HG03571 (cell line): ENCODE data around the gene CBY1.
"Not testable (repeated sequence)": the region's sequence is repeated elsewhere in the genome, so short reads cannot be mapped to it uniquely, and the experiment has no call there.

Experiments used
- ATAC-seq: cut with Tn5 transposase; IDR thresholded peaks from one replicate; pipeline ENCODE4 v1.9.1; 2021; ENCODE audit not compliant: unreplicated experiment

Gene CBY1

DNA sequence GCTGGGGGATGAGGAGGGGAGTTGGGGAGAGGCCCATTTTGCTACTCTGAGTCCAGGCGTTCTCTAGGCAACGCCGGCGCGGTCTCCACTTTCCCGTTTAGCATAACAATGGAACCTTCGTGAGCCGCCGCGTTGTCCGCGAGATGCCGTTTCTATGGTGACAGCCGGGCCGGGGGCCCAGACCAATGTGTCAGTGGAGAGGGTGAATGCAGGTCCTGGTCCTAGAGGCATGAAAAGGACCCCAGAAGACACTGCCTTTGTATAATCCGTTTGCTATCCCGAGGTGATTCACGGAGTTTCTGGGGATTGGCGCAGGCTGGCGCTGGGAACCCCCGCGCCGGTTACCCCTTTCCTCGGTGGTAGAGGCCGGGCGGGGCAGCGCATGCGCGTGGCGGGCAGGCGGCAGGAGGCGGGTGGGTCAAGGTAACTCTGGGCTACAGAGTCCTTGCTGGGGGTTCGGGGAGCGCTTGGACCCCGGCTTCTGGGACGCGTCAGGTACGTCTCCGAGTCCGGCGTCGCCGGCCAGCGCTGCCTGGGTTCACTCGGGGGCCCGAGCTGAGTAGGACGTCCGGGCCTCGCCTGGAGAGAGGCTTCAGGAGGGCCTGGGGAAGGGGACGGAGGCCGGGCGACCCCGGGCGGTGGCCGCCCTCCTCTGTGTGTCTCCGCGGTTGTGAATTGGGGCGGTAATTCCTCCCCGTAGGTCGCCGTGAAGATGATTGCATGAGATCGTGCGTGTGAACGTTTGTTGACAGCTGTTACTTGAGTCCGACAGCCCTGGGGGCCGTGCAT lies at the start of gene CBY1, which contains the start of gene FAM227A:
Gene CBY1 (plus strand): TSS at position 383 of the 789 bp plus-strand sequence. CDS start 11,417 bp downstream, outside the sequence.
Gene FAM227A (minus strand): TSS at position 137 of the 789 bp plus-strand sequence. CDS start 6,224 bp downstream, outside the sequence.
- ATAC-seq, result peak; percentile 73

DNA sequence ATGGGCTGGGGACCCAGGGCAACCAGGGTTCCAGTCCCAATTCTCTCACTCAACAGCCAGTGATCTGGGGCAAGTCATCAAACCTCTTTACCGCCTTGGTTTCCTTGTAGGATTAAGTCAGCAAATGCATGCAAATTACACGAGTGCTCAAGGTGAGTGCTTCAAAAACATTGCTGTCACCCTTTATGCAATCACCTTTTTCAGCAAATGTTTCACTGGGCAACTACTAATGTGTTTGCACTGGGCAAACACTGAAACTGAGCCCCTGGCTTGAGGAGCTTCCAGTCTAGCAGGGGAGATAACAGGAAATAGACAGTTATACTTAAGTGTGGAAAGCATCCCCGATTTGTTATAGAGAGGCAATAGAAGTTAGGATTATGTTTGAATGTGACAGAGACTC lies 48.8 kb upstream of the CBY1 start:
- ATAC-seq, result no peak

DNA sequence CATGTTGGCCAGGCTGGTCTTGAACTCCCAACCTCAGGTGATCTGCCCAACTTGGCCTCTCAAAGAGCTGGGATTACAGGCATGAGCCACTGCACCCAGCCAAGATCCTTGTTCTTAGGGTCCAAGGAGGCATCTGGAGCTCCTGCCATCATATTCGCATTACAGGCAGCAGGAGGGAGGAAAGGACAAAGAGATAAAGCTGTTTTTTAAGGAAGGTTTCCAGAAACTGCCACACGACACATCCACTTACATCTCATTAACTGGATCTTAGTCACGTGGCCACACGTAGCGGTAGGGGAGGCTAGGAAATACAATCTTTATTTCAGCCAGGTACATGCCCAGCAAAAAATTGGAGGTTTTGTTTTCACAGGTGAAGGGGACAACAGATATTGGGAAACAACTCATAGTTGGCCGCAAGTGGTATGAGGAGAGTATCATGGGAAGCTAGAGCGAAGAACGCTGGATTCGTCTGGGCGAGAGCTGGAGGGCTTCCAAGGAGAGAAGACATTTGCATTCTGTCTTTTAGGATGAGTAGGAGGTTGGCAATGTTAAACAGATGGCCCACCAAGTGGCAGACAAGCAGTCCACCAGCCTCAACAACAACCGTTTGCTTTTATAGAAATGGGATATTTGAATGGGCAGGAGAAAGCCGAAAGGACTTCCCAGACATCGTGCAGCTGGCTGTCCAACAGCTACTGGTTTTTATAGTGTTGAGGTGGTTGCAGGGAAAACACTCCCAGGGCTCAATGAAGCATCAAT lies 47.3 kb upstream of the CBY1 start:
- no peak for ATAC-seq

DNA sequence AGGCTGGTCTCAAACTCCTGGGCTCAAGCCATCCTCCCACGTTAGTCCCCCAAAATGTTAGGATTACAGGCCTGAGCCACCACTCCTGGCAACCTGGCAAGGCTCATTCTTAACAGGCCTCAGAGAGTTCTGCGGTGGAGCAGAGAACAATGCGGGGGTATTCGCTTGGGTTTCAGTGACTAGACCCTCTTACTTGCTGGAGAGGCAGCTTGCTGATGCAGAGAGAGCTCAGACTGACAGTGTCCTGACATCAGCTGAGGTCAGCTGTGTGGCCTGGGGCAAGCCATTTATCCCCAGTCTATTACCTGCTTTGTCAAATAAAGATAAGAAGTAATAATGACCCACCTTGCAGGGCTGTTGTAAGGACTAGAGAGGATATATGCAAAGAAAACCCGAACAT lies 46.2 kb upstream of the CBY1 start:
- no peak for ATAC-seq

DNA sequence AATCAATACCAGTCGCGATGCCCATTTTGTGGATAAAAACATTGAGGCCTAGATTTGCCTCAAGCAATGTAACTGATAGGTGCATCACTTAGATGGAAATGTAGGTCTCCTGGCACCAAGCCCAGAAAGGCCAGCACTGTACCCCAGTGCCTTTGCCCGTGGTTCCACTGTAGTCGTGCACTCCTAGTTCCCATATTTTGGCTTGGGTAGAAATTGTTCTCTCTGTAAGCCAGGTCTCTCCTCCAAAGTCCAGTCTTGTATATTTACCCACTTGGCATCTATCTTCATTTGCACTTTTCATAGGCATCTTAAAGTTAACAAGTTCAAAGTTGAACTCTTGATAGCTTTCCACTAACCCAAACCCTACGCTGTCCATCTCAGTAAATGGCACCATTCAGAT lies 44.9 kb upstream of the CBY1 start:
- no peak for ATAC-seq

DNA sequence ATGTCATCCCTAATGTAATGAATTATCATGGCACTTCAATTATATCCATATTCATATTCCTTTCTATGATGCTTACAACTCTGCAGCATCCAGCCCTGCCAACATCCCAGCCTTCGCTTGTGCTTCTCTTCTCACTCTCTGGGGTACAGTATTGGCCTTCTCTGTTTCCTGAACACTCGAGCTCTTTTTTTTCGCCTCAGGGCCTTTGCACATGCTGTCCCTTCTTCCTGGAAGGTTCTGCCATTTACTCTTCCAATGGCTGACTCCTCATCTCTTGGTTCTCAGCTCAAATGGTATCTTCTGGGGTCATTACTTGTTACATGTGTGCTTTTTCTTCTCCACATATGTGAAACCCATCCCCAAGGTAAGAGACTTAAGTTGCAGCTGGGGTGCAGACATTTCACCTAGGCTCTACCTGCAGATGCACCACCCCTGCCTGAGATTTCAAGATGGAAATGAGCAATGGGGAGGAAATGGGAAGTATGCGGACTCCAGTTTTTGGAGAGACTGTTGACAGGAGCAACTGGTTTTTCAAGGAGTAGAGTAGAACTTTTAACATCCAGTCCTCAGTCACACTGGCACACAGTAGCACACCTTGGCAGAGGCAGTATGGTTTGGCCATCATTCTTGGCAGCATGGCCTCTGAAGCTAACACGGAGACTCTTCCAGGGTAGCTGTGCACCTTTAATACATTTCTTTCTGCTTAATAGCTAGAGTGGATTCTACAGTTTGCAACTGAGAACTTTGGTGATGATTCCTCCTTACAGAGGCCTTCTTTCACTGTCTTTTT lies 44.0 kb upstream of the CBY1 start:
- ATAC-seq, result no peak

DNA sequence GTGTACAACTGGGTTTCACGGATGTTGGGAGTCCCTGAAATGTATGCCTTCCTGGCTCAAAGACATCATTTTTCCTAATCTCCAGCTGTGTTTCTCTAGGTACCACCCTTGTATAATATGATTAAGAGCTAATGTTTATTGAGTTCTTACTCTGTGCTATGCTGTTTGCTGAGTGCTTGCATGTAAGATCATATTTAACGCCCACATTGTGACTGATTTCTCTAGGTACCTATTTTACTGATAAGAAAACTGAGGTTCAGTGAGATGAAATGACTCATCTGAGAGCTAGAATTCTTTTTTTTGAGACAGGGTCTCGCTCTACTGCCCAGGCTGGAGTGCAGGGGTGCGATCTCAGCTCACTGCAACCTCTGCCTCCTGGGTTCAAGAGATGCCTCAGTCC lies 42.9 kb upstream of the CBY1 start:
- no peak for ATAC-seq

DNA sequence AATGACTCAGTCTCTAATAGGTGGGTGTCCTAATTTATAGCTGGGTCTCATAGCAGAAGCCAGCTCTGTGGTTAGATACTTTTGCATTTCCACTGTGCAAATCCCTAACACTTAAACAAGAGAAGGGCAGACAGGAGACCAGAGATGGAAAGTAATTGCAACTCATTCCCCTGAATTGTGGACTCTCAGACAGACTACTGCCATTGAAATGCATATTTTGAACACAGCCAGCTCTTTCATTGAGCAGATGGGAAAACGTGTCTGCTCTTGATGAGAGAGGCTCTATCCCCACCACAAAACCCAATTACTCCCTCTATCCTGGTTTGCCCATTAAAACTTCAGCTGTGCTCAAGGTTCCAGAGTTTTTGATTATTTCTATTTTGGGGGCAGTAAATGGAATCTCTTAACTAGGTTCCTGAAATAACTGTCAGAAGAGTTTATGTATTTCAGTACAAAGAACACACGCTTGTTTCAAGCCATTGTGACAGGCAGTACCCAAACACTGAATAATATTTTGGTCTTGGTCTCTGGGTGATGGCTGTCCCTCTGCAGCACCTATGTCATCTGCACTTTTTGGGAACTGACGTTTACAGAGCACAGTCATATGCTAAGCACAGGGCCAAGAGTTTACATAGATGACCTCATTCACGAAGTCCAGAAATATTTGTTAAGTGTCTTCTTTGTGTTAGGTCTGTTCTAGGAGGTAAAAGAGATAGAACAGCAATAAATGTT lies 41.9 kb upstream of the CBY1 start:
- ATAC-seq, result no peak

DNA sequence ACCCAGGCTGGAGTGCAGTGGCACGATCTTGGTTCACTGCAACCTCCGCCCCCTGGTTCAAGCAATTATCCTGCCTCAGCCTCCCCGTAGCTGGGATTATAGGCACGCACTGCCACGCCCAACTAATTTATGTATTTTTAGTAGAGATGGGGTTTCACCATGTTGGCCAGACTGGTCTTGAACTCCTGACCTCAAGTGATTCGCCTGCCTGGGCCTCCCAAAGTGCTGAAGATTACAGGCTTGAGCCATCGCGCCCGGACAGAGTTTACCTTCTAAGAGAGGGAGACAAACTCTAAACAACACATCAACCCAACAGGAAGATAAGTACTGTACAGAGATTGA lies 41.4 kb upstream of the CBY1 start:
- ATAC-seq, result not testable (repeated sequence)

DNA sequence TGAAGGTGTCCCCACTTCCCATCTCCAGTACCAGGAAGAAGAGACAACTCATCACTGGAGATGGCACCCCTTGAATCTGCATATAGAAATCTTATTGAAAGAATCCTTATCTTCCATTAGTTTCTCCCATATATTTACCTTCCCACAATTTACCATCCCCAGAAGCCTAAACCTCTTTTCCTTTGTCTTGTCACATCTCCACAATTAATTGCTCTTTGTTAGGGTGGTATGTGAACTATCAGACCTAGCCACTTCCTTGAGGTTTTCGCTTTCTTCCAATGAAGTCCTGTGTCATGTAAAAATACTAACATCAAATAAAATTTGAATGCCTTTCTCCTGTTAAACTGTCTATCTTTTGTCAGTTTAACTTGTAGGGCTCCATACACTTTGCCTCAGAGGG lies 38.2 kb upstream of the CBY1 start:
- no peak for ATAC-seq

DNA sequence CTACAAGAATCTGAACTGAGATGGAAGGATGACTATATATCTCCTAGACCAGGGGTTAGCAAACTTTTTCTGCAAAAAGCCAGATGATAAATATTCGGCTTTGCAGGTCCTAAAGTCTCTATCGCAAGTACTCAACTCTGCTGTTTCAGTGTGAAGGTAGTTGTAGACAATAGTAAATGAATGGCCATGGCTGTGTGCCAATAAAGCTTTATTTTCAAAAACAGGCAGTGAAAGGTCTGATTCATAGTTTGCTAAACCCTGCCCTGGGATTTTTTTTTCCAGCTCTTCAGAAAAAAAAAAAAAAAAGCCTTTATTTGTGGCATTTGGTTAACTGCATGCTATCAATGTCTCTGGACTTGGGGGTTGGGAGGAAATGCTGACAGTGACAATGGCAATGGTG lies 37.8 kb upstream of the CBY1 start:
- no peak for ATAC-seq

DNA sequence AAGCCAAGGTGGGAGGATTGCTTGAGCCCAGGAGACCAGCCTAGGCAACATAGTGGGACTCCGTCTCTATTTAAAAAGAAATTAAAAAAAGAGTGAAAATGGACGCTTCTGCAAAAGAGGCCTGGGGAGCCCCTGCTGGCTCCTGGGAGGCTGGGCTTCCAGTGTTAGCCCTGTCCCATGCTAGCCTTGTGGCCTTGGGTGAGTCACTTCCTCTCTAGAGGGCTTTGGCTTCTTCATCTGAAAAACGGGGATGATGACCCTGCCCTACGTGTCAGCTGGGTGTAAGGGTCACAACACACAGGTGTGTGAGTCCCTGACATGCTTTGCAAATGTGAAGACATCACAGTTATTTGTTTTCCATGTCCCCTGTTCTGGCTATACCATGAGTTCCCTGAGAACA lies 33.1 kb upstream of the CBY1 start:
- ATAC-seq, result no peak

DNA sequence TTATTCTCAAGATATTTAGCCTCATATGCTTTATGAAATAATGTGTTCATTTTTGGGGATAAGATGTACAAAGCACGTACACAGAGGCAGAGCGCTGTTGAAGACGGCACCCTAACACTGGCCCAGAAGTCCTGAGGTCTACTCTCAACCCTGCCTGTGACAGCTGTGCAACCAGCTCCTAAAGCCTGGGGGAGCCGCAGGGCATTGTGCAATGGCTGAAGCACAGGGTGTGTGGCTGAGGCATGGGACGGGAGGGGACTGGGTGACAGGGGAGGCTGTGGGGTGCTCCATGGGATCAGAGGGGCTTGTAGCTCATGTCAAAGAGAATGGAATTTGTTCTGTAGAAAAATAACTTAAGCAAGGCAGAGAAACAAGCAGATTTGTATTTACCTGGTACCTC lies 28.0 kb upstream of the CBY1 start:
- ATAC-seq, result no peak

DNA sequence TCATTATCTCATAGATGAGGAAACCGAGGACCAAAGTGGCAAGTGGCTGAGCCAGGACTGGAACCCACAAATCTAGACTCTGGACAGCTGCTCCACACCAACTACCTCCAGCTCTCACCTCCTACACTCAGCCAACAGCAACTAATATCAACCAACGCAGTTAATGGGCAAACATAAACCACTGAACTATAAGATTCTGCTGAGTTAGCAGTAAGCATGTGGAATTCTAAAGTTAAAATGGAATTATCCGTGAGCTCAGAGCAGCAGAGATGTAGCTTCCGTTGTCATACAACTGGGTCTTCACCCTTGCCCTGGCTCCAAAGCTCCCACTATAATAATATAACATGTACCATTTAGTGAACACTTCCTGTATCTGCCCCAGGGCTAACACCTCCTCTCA lies 27.3 kb upstream of the CBY1 start:
- no peak for ATAC-seq

DNA sequence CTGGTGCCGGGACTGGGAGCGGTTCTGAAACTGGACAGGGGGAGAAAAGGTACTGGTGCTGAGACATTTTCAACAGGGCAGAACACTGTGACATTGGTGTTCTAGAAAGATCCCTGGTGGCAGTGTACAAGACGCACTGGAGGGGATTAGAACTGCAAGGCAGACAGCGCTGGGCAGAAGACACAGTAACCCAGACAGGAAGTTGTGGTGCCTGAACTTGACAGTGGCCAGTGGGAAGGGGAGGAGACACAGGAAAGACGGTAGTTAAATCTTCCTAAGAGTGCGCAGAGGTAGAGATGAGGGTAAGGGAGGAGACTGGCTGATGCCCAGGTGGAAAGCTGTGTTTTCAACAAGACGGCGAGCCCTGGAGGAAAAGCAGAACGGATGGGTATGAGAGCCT lies 24.7 kb upstream of the CBY1 start:
- no peak for ATAC-seq

DNA sequence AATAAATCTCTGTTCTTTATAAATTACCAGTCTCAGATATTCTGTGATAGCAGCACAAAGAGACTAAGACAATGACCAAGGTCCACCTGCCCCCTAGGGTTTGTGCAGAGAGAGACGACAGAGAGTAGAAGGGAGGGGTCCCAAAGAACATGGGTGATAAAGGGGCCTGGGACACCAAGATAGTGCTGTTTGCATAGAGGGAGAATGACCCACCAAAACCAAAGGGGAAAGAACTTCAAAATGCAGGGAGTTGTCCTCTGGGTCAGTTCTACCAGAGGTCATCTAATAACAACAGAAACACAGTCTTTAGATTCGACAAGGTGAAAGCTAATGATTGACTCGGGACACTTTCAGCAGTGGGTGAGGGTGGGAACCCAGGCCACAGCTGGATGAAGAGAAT lies 23.9 kb upstream of the CBY1 start:
- ATAC-seq, result no peak

DNA sequence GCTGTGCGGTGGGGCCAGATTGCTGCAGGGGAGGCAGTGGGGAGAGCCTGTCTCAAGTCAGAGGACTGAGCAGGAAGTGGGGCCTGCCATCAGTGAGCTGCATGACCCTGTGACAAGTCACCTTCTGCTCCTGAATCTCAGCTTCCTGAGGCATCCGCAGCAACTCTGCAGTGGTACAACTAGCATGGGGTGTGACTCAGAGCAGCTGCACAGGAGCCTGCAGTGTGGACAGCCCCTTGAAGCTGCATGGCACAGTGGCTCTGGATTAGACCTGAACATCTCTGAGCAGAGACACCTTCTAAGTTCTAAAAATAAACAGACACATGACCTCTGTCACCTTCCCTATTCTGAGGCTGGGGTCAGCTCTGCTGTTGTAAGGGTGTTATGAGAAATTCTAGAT lies 18.2 kb upstream of the CBY1 start:
- ATAC-seq, result no peak

DNA sequence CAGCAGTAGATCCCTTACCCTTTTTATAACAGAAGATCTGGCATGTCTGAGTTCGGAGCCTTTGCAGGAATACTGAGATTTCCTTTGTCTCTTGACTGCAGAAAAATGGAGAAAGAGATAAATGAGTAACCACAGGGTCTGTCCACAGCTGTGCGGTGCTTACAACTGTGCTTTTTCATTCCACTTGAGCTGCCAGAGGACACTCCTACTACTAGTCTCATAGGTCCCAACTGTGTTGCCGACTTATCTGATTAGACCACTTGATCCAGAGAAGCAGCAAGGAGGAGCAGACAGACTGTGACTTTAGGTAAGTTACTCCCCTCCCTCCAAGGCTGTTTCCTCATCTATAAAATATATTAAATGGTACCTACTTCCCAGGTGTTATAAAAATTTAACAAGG lies 17.7 kb upstream of the CBY1 start:
- ATAC-seq, result no peak

DNA sequence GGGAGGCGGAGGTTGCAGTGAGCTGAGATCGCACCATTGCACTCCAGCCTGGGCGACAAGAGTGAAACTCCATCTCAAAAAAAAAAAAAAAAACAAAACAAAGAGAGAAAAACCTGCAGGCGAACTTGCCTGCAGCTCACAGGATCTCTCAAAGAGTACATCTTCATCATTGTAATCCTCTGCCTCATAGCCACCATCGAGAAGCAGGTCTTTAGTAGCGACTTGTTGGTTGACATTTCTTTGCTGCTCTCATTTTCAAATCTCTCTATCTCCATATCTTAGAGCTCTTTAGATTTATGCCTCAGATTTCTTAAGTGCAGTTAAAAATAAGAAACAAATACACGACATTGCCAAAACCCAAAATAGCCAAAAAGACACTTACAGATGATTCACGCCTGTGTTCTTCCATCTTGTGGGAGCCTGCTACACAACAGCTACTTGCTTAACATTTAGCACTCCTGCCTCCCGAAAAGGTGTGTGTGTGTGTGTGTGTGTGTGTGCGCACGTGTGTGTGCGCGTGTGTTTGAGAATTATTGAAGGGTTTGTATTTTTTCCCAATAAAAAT lies 14.9 kb upstream of the CBY1 start:
- no peak for ATAC-seq

DNA sequence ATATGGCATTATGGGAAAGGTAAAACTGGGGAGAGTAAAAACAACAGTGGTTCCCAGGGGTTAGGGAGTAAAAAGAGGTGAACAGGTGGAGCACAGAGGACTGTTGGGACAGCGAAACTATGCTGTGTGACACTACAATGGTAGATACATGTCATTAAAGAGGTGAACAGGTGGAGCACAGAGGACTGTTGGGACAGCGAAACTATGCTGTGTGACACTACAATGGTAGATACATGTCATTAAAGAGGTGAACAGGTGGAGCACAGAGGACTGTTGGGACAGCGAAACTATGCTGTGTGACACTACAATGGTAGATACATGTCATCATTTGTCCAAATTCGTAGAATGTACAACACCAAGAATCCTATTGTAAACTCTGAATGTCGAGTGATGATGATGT lies 12.2 kb upstream of the CBY1 start:
- ATAC-seq, result not testable (repeated sequence)

DNA sequence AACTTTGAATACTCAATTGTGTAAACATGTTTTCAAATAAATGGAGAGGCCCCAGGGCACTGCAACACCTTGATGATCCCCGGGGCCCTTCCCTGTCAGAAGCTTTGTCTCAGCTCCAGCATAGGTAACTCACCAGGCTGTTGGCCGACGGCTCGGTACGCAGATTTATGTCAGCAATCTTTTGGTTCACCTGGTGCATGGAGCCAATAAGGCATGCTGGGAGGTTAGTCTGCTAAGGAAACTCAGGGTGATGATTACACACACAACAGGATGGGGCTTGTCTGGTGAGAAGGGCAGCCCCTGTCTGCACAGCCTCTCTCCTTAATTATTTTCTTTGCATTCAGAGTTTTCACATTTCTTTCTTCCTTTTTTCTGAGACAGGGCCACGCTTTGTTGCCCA lies 11.0 kb upstream of the CBY1 start:
- ATAC-seq, result no peak
